ENCODE results near the gene KCNA1. TPM values are rescaled to one million over a fixed set of nuclear protein-coding genes. Genes with fewer than 3 reads are reported as not detected.

Gene KCNA1
- total RNA-seq, 1 experiment from 2014 or later, result not detected

DNA sequence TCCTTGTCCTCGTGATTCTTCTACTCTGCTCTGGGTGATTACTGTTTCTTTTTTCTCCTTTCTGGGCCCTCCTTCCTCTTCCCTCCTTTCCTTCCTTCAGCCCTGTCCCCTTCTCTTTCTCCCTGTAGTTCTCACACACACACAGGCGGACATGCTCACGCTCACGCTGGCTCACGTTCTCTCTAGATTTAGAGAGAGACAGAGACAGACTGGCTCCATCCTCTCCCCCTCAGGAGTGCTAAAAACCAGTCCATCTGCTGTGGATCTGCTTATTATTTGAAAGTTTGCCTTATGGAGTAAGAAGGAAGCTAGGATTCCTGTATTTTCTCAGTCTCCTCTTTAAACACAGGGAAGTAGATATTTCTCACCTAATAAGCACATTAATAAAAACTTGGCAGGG is 48.1 kb downstream of the KCNA1 start:
- ChIA-PET CTCF (no interaction called here), RAD21 (ENCODE audit: low non-redundant PET in 1 of 2, low total read pairs in 2 of 2, uncharacterized antibody in 2 of 2, unreplicated experiment in 2 of 2) (no interaction called here), POLR2A (no interaction called here)
- H4K20me1 ChIP-seq (ENCODE audit: insufficient read depth), result no peaks in the 10 kb centered on the region
- no peaks in the 10 kb centered on the region for H3K9me3 ChIP-seq (ENCODE audit: control insufficient read depth in 1 of 2, insufficient read depth in 1 of 2, low read depth in 1 of 2, low read length in 2 of 2)
- no peaks in the 10 kb centered on the region for H3K9me2 ChIP-seq (ENCODE audit: insufficient read depth)
- no peak overlapping the region for H3K9ac ChIP-seq (ENCODE audit: low read length)
- TF ChIP-seq SRF (IDR thresholded peaks at IDR 0.05; ENCODE audit: low read depth) (no peak), JUND (IDR thresholded peaks at IDR 0.05) (no peak), EZH2phosphoT487 (IDR thresholded peaks at IDR 0.05; ENCODE audit: borderline replicate concordance) (no peak), EZH2 (IDR thresholded peaks at IDR 0.05) (no peak), YY1 (IDR thresholded peaks at IDR 0.05; ENCODE audit: extremely low read depth, insufficient replicate concordance, low read depth, low read length) (no peak), CBX3 (IDR thresholded peaks at IDR 0.05; ENCODE audit: low read depth) (no peak), POLR2AphosphoS5 (IDR thresholded peaks at IDR 0.05; ENCODE audit: low read depth, low read length) (no peak), TCF7L2 (IDR thresholded peaks at IDR 0.05; ENCODE audit: borderline replicate concordance, extremely low read depth, insufficient read depth, insufficient read length) (no peak), SP1 (IDR thresholded peaks at IDR 0.05; ENCODE audit: low read depth) (no peak), POLR2A (IDR thresholded peaks at IDR 0.05; ENCODE audit: borderline replicate concordance, extremely low read depth, insufficient read depth, insufficient read length) (no peak), ZNF274 (IDR thresholded peaks at IDR 0.05; ENCODE audit: low read depth, low read length) (no peak)
- TF ChIP-seq, protein P1, sequence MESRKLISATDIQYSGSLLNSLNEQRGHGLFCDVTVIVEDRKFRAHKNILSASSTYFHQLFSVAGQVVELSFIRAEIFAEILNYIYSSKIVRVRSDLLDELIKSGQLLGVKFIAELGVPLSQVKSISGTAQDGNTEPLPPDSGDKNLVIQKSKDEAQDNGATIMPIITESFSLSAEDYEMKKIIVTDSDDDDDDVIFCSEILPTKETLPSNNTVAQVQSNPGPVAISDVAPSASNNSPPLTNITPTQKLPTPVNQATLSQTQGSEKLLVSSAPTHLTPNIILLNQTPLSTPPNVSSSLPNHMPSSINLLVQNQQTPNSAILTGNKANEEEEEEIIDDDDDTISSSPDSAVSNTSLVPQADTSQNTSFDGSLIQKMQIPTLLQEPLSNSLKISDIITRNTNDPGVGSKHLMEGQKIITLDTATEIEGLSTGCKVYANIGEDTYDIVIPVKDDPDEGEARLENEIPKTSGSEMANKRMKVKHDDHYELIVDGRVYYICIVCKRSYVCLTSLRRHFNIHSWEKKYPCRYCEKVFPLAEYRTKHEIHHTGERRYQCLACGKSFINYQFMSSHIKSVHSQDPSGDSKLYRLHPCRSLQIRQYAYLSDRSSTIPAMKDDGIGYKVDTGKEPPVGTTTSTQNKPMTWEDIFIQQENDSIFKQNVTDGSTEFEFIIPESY (IDR thresholded peaks at IDR 0.05; ENCODE audit: extremely low read depth, insufficient replicate concordance, low read length), result no peak
- H3K36me3 ChIP-seq (ENCODE audit: control insufficient read depth in 1 of 2, insufficient read depth in 2 of 2, low read length in 2 of 2), result no peaks in the 10 kb centered on the region
- H3K4me1 ChIP-seq (ENCODE audit: control insufficient read depth in 1 of 2, insufficient read depth in 2 of 2, low read length in 2 of 2), result no peaks in the 10 kb centered on the region
- no TSS peak for BruUV-seq (replicated peaks)
- no peak overlapping the region for H3K4me3 ChIP-seq (replicated peaks in 1 of 2; ENCODE audit: low read depth in 1 of 2, low read length in 2 of 2)
- intact Hi-C loops (cut with micrococcal nuclease), result no loop called here
- DNase-seq (ENCODE audit: low read depth, low spot score) (no peak), ATAC-seq (no peak)
- peaks cover 81% of the 10 kb centered on the region for H3K27me3 ChIP-seq (ENCODE audit: insufficient read depth, low read length)
- H3K27ac ChIP-seq (ENCODE audit: low read depth, low read length), result no peak overlapping the region
- no peak overlapping the region for H3K4me2 ChIP-seq (ENCODE audit: low read length)
- no peaks in the 10 kb centered on the region for H3K79me2 ChIP-seq (ENCODE audit: insufficient read depth, low read length)
- no peak overlapping the region for H2AFZ ChIP-seq (ENCODE audit: low read depth, low read length, poor library complexity, severe bottlenecking)
